BJ (cell line): ENCODE measurements around the gene CCDC167. TPM values are rescaled to one million over a fixed set of nuclear protein-coding genes. Genes with fewer than 3 reads are reported as not detected.

Experiments used
- CTCF ChIA-PET: fragments of 350-600 bp; formaldehyde crosslinking; extraction: SDS; loops from one replicate; lab custom pipeline; 2021; ENCODE audit warnings: antibody characterized with exemption, inconsistent platforms; lab: Yijun Ruan, JAX
- POLR2A ChIA-PET: fragments of 300-600 bp; sonication (Branson Sonifier 250); formaldehyde crosslinking; extraction: SDS; loops from one replicate; lab custom pipeline; 2021; ENCODE audit warnings: antibody characterized with exemption; lab: Charles Lee
- DNase-seq: peaks from one replicate; pipeline ENCODE4 v3.0.0-alpha.2; 2011; ENCODE audit warnings: low read depth
- H3K27me3 ChIP-seq: 2 replicates; pipeline ENCODE4 v1.6.0; 2011; ENCODE audit warnings: low read length; ENCODE audit not compliant: control insufficient read depth, insufficient read depth
- H3K36me3 ChIP-seq: 2 replicates; pipeline ENCODE4 v1.5.1; 2011; ENCODE audit warnings: low read length; ENCODE audit not compliant: control insufficient read depth, insufficient read depth
- H3K4me3 ChIP-seq: 2 replicates; pipeline ENCODE4 v1.5.1; 2011; ENCODE audit warnings: low read depth, mild to moderate bottlenecking, control low read depth, low read length
- CTCF ChIP-seq: IDR thresholded peaks from 2 replicates; pipeline ENCODE4 v1.5.1; 2011; ENCODE audit warnings: low read depth, mild to moderate bottlenecking, control low read depth, inconsistent platforms, low read length, moderate library complexity; ENCODE audit not compliant: insufficient read depth
- polyA plus RNA-seq: library from polyadenylated mRNA; depleted of rRNA; stranded (reverse); fragments of >200 nt; gene quantifications from 2 replicates; pipeline ENCODE4 v1.2.3, GENCODE V29; 2011

CCDC167 gene
- polyA plus RNA-seq, 1 experiment: 31.8 TPM

GRCh38 chr6:37456816-37457560, 42.7 kb downstream of the CCDC167 start:
- no peak overlapping the region for H3K4me3 ChIP-seq
- H3K27me3 ChIP-seq: no peaks in the 10 kb centered on the region
- ChIA-PET CTCF (interaction anchor here (0.6 to 1.2 kb wide), 2 partner anchors 35 to 82 kb away, joined by 3 to 4 read pairs; no protein-coding TSS in a partner anchor), POLR2A (no interaction called here)
- H3K36me3 ChIP-seq: peaks cover 23% of the 10 kb centered on the region
- DNase-seq: peak; percentile 46
- TF ChIP-seq CTCF: no peak

- no peak overlapping the region for H3K4me3 ChIP-seq
- DNase-seq: peak; percentile 69
- peaks cover 16% of the 10 kb centered on the region for H3K36me3 ChIP-seq
- TF ChIP-seq CTCF: no peak
- no peaks in the 10 kb centered on the region for H3K27me3 ChIP-seq
- ChIA-PET POLR2A (no interaction called here), CTCF (interaction anchor here (1.2 kb wide), 1 partner anchor 36 kb away, joined by 3 read pairs; no protein-coding TSS in a partner anchor)
Observed at GRCh38 chr6:37456126-37456525, 43.6 kb downstream of the CCDC167 start.

GRCh38 chr6:37454420-37455140, 45.1 kb downstream of the CCDC167 start:
- no peak for TF ChIP-seq CTCF
- ChIA-PET POLR2A (no interaction called here), CTCF (interaction anchor here (0.6 to 1.0 kb wide), 3 partner anchors 10 to 433 kb away, joined by 3 to 4 read pairs (median 3); no protein-coding TSS in a partner anchor)
- Histone ChIP-seq H3K36me3 (peaks cover 10% of the 10 kb centered on the region), H3K4me3 (no peak overlapping the region), H3K27me3 (no peaks in the 10 kb centered on the region)
- DNase-seq: no peak

- POLR2A ChIA-PET: no interaction called here
- DNase-seq: no peak
- CTCF ChIA-PET: interaction anchor here (0.7 to 1.3 kb wide), 2 partner anchors 11 to 17 kb away, joined by 3 to 4 read pairs; no protein-coding TSS in a partner anchor
- Histone ChIP-seq H3K4me3 (no peak overlapping the region), H3K36me3 (peaks cover 8% of the 10 kb centered on the region), H3K27me3 (no peaks in the 10 kb centered on the region)
- TF ChIP-seq CTCF: no peak
Observed at GRCh38 chr6:37452522-37452921, 47.2 kb downstream of the CCDC167 start.

GRCh38 chr6:37451441-37452193, 48.1 kb downstream of the CCDC167 start:
- ChIA-PET CTCF (interaction anchor here (1.3 kb wide), 1 partner anchor 10 kb away, joined by 3 read pairs; no protein-coding TSS in a partner anchor), POLR2A (no interaction called here)
- no peak overlapping the region for H3K4me3 ChIP-seq
- H3K36me3 ChIP-seq: peaks cover 13% of the 10 kb centered on the region
- DNase-seq: no peak
- TF ChIP-seq CTCF: no peak
- no peaks in the 10 kb centered on the region for H3K27me3 ChIP-seq
